GM19438 (cell line): ENCODE measurements around the gene ACER3.
"Not testable (repeated sequence)": the region's sequence is repeated elsewhere in the genome, so short reads cannot be mapped to it uniquely, and the experiment has no call there.

Experiments
- ATAC-seq: cut with Tn5 transposase; IDR thresholded peaks from one replicate; pipeline ENCODE4 v1.9.1; 2021; ENCODE audit warnings: low read depth; ENCODE audit not compliant: unreplicated experiment

The ACER3 gene

GRCh38 chr11:77031599-77031998 lies 170.9 kb downstream of the ACER3 start:
- ATAC-seq: no peak

GRCh38 chr11:77035039-77035438 lies 174.3 kb downstream of the ACER3 start:
- no peak for ATAC-seq

- no peak for ATAC-seq
These were observed 174.9 kb downstream of the ACER3 start for GRCh38 chr11:77035580-77035979.

- no peak for ATAC-seq
These were observed 175.7 kb downstream of the ACER3 start for GRCh38 chr11:77036398-77036797.

GRCh38 chr11:77037057-77037456 lies 176.3 kb downstream of the ACER3 start:
- ATAC-seq: no peak

GRCh38 chr11:77038029-77038824 lies 177.5 kb downstream of the ACER3 start:
- no peak for ATAC-seq

- ATAC-seq: no peak
These were observed 178.2 kb downstream of the ACER3 start for GRCh38 chr11:77038825-77039326.

GRCh38 chr11:77039491-77040400 lies 179.0 kb downstream of the ACER3 start:
- ATAC-seq: no peak

- no peak for ATAC-seq
These were observed 179.7 kb downstream of the ACER3 start for GRCh38 chr11:77040401-77040777.

- ATAC-seq: no peak
These were observed 180.2 kb downstream of the ACER3 start for GRCh38 chr11:77040889-77041288.

- no peak for ATAC-seq
These were observed 181.5 kb downstream of the ACER3 start for GRCh38 chr11:77042111-77042726.

- no peak for ATAC-seq
These were observed 183.6 kb downstream of the ACER3 start for GRCh38 chr11:77044356-77044755.

GRCh38 chr11:77044886-77045285 lies 184.2 kb downstream of the ACER3 start:
- ATAC-seq: no peak

- ATAC-seq: no peak
These were observed 185.4 kb downstream of the ACER3 start for GRCh38 chr11:77046060-77046501.

GRCh38 chr11:77047007-77047927 lies 186.5 kb downstream of the ACER3 start:
- peak; percentile 88 for ATAC-seq

- ATAC-seq: not testable (repeated sequence)
These were observed 187.3 kb downstream of the ACER3 start for GRCh38 chr11:77047928-77048446.

GRCh38 chr11:77049026-77049425 lies 188.3 kb downstream of the ACER3 start:
- no peak for ATAC-seq

GRCh38 chr11:77051511-77051910 lies 190.8 kb downstream of the ACER3 start:
- no peak for ATAC-seq

GRCh38 chr11:77052518-77052917 lies 191.8 kb downstream of the ACER3 start:
- ATAC-seq: no peak
